ENCODE data around the gene MYCBP. TPM values are rescaled to one million over a fixed set of nuclear protein-coding genes. Genes with fewer than 3 reads are reported as not detected.

Gene MYCBP
- total RNA-seq, 1 experiment from 2014 or later: 33.1 TPM

DNA sequence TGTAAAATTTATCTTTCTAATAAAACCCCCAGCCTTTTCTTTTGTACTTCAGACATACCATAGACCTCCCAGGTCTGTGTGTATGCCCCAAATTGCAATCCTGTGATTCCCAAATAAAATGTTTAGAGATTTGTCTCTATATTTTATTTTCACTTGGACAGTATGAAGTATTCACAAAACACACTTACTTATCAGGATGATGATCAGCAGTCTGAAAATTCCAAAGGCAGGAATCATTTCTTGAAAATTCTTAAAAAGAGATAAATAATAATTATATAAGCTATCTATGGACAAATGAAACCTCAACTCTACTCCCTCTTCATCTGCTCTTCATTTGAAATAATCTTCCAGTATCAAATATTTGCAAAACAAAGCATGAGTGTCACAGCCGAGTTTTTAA, 19.8 kb upstream of the MYCBP start:
- Mint-ChIP-seq H3K27me3 (ENCODE audit: low read depth) (no peaks in the 10 kb centered on the region), H3K27ac (no peak overlapping the region), H3K4me3 (no peak overlapping the region), H3K4me1 (peaks cover 5 to 6% of the 10 kb centered on the region in 2 experiments), H3K9me3 (no peaks in the 10 kb centered on the region), H3K36me3 (ENCODE audit: insufficient read depth in 1 of 3, low read depth in 3 of 3) (no peaks in the 10 kb centered on the region)
- TF ChIP-seq, protein P1, sequence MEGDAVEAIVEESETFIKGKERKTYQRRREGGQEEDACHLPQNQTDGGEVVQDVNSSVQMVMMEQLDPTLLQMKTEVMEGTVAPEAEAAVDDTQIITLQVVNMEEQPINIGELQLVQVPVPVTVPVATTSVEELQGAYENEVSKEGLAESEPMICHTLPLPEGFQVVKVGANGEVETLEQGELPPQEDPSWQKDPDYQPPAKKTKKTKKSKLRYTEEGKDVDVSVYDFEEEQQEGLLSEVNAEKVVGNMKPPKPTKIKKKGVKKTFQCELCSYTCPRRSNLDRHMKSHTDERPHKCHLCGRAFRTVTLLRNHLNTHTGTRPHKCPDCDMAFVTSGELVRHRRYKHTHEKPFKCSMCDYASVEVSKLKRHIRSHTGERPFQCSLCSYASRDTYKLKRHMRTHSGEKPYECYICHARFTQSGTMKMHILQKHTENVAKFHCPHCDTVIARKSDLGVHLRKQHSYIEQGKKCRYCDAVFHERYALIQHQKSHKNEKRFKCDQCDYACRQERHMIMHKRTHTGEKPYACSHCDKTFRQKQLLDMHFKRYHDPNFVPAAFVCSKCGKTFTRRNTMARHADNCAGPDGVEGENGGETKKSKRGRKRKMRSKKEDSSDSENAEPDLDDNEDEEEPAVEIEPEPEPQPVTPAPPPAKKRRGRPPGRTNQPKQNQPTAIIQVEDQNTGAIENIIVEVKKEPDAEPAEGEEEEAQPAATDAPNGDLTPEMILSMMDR (conservative IDR thresholded peaks at IDR 0.05): no peak
- Histone ChIP-seq H2BK20ac (ENCODE audit: low read depth, low read length, poor library complexity, severe bottlenecking) (no peak overlapping the region), H2BK120ac (ENCODE audit: low read depth, low read length, poor library complexity, severe bottlenecking) (no peak overlapping the region), H2BK15ac (ENCODE audit: low read depth, low read length) (no peak overlapping the region), H3K9ac (ENCODE audit: extremely low read depth, insufficient read length, low read length) (no peak overlapping the region), H3K4ac (ENCODE audit: low read depth, low read length) (no peak overlapping the region), H3K14ac (ENCODE audit: insufficient read depth, low read length) (no peak overlapping the region), H3K27ac (ENCODE audit: insufficient read length, low read depth, low read length) (no peak overlapping the region), H3K23ac (ENCODE audit: insufficient read length, low read depth, low read length) (no peak overlapping the region), H3K79me1 (ENCODE audit: insufficient read depth, low read depth, low read length, poor library complexity, severe bottlenecking) (no peaks in the 10 kb centered on the region), H3K27me3 (ENCODE audit: insufficient read depth, low read length) (no peaks in the 10 kb centered on the region), H2BK12ac (ENCODE audit: insufficient read length, low read depth, low read length) (no peak overlapping the region), H4K5ac (ENCODE audit: insufficient read length, low read depth, low read length) (no peak overlapping the region), H2BK5ac (ENCODE audit: insufficient read length, low read length) (no peak overlapping the region), H2AK5ac (ENCODE audit: insufficient read length, low read length) (no peak overlapping the region), H3K23me2 (ENCODE audit: insufficient read length, low read depth, low read length, poor library complexity, severe bottlenecking) (no peaks in the 10 kb centered on the region), H4K91ac (ENCODE audit: insufficient read length, low read depth, low read length) (no peak overlapping the region), H3K9me3 (ENCODE audit: control insufficient read depth, low read depth, low read length) (no peaks in the 10 kb centered on the region), H3K4me2 (ENCODE audit: insufficient read depth, insufficient read length, low read length) (no peak overlapping the region), H3K79me2 (ENCODE audit: insufficient read depth, low read length) (no peaks in the 10 kb centered on the region), H4K20me1 (ENCODE audit: control insufficient read depth, insufficient read depth, insufficient read length) (no peaks in the 10 kb centered on the region), H3K4me1 (ENCODE audit: insufficient read depth, low read length) (no peaks in the 10 kb centered on the region), H3K18ac (ENCODE audit: insufficient read length, low read depth, low read length) (no peak overlapping the region), H4K8ac (replicated peaks; ENCODE audit: insufficient read length, low read depth, low read length) (no peak overlapping the region), H3K56ac (ENCODE audit: insufficient read length, low read depth, low read length) (no peak overlapping the region), H2AFZ (ENCODE audit: low read length) (no peak overlapping the region), H3T11ph (ENCODE audit: low read length) (no peak overlapping the region)
- no CpG with 5 or more reads among the region's 1 CpG for WGBS (ENCODE audit: extremely low coverage, insufficient read length, low lambda C conversion rate)
- no peak for DNase-seq
